Effector CD8-positive, alpha-beta T cell (primary cell): ENCODE data around the gene OLIG2.

ENCODE experiments used
- DNase-seq: peaks from one replicate; lab custom pipeline; 2025; lab: John Stamatoyannopoulos, UW

The OLIG2 gene

DNA sequence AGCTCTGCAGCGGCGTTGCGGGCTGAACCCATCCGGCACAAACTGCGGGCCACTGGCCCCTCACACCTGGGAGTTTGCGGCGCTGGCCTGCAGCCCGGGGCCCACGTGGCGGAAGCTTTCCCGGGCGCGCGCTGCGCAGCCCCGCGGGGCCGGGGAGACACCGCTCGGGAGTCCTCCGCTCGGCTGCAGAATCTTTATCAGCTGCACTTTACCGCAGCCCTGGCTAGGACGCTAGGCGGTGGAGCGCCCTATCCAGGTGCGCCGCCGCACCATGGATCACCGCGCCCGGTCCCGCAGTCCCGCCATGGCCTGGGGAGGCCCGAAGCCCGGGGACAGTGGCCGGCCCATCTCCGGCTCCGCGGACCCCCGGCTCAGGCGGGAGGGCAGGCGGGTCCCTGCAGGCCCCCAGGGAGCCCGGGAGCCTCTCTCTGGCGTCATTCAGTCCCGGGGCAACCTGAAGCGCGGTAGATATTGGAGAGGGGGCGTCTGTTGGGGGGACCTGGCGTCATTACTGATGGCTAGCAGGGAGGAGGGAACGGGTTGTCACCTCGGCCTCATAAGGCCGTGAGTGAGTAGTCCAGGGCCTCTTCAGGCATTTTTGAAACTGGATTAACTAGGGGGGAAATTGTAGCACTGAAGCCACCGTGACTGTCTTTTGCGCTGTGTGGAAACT is 5.7 kb upstream of the OLIG2 start:
- DNase-seq = no peak

GRCh38 chr21:33020558-33021100 is 5.1 kb upstream of the OLIG2 start:
- no peak for DNase-seq

- no peak for DNase-seq
Observed at GRCh38 chr21:33021150-33021549, 4.6 kb upstream of the OLIG2 start.

GRCh38 chr21:33021667-33022066 is 4.1 kb upstream of the OLIG2 start:
- DNase-seq = no peak

DNA sequence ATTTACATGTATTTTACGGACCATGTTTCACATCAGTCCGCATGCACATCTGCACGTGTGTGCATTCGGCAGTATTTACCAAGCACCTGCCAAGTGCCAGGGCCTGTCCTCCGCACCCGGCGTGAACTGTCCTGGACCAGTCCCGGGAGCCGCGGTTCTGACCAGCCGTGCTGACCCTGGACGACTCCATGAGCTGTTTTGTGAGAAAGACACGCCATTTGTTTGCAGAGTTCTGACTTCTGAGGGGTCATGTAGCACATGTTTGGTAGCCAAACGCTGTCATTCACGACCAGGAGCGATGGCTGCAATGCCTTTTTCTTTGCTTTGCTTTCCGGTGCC is 3.3 kb upstream of the OLIG2 start:
- no peak for DNase-seq

DNA sequence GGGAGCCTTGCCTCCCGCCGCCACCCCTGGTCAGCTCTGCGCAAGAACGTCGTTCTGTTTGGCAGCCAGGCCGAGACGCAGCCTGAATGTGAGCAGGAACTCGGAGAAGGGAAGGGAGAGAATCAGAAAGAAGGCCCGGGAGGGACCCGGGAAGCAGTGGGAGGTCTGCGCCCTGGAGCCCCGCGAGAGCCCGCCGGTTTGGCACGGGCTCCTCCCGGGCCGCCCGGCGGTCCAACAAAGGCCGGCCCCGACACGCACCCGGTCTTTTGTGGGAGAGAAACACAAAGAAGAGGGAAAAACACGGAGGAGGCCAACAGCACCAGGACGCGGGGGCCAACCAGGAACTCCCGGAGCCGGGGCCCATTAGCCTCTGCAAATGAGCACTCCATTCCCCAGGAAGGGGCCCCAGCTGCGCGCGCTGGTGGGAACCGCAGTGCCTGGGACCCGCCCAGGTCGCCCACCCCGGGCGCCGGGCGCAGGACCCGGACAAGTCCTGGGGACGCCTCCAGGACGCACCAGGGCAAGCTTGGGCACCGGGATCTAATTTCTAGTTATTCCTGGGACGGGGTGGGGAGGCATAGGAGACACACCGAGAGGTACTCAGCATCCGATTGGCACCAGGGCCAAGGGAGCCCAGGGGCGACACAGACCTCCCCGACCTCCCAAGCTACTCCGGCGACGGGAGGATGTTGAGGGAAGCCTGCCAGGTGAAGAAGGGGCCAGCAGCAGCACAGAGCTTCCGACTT is 2.7 kb upstream of the OLIG2 start:
- no peak for DNase-seq

GRCh38 chr21:33023574-33024200 is 2.0 kb upstream of the OLIG2 start:
- no peak for DNase-seq

DNA sequence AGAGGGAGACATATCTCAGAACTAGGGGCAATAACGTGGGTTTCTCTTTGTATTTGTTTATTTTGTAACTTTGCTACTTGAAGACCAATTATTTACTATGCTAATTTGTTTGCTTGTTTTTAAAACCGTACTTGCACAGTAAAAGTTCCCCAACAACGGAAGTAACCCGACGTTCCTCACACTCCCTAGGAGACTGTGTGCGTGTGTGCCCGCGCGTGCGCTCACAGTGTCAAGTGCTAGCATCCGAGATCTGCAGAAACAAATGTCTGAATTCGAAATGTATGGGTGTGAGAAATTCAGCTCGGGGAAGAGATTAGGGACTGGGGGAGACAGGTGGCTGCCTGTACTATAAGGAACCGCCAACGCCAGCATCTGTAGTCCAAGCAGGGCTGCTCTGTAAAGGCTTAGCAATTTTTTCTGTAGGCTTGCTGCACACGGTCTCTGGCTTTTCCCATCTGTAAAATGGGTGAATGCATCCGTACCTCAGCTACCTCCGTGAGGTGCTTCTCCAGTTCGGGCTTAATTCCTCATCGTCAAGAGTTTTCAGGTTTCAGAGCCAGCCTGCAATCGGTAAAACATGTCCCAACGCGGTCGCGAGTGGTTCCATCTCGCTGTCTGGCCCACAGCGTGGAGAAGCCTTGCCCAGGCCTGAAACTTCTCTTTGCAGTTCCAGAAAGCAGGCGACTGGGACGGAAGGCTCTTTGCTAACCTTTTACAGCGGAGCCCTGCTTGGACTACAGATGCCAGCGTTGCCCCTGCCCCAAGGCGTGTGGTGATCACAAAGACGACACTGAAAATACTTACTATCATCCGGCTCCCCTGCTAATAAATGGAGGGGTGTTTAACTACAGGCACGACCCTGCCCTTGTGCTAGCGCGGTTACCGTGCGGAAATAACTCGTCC is 1.3 kb upstream of the OLIG2 start:
- no peak for DNase-seq

- DNase-seq = no peak
Observed at GRCh38 chr21:33025106-33025488, 638 bp upstream of the OLIG2 start.

GRCh38 chr21:33026443-33026858 is 716 bp downstream of the OLIG2 start:
- DNase-seq = no peak

DNA sequence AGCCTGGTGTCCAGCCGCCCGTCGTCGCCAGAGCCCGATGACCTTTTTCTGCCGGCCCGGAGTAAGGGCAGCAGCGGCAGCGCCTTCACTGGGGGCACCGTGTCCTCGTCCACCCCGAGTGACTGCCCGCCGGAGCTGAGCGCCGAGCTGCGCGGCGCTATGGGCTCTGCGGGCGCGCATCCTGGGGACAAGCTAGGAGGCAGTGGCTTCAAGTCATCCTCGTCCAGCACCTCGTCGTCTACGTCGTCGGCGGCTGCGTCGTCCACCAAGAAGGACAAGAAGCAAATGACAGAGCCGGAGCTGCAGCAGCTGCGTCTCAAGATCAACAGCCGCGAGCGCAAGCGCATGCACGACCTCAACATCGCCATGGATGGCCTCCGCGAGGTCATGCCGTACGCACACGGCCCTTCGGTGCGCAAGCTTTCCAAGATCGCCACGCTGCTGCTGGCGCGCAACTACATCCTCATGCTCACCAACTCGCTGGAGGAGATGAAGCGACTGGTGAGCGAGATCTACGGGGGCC is 1.2 kb downstream of the OLIG2 start:
- no peak for DNase-seq

- no peak for DNase-seq
Observed at GRCh38 chr21:33027401-33028286, 1.9 kb downstream of the OLIG2 start.

GRCh38 chr21:33028287-33028670 is 2.5 kb downstream of the OLIG2 start:
- no peak for DNase-seq

DNA sequence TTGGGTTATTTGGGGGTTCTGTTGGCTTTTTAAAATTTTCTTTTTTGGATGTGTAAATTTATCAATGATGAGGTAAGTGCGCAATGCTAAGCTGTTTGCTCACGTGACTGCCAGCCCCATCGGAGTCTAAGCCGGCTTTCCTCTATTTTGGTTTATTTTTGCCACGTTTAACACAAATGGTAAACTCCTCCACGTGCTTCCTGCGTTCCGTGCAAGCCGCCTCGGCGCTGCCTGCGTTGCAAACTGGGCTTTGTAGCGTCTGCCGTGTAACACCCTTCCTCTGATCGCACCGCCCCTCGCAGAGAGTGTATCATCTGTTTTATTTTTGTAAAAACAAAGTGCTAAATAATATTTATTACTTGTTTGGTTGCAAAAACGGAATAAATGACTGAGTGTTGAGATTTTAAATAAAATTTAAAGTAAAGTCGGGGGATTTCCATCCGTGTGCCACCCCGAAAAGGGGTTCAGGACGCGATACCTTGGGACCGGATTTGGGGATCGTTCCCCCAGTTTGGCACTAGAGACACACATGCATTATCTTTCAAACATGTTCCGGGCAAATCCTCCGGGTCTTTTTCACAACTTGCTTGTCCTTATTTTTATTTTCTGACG is 3.1 kb downstream of the OLIG2 start:
- DNase-seq = no peak

DNA sequence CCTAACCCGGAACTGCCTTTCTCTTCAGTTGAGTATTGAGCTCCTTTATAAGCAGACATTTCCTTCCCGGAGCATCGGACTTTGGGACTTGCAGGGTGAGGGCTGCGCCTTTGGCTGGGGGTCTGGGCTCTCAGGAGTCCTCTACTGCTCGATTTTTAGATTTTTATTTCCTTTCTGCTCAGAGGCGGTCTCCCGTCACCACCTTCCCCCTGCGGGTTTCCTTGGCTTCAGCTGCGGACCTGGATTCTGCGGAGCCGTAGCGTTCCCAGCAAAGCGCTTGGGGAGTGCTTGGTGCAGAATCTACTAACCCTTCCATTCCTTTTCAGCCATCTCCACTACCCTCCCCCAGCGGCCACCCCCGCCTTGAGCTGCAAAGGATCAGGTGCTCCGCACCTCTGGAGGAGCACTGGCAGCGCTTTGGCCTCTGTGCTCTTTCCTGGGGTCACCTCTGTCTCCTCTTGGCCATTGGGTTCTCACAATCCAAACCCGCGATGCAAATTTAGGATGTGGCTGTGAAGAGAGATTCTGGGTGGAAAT is 3.7 kb downstream of the OLIG2 start:
- no peak for DNase-seq

GRCh38 chr21:33029975-33030461 is 4.3 kb downstream of the OLIG2 start:
- DNase-seq = no peak

GRCh38 chr21:33030633-33031032 is 4.9 kb downstream of the OLIG2 start:
- DNase-seq = no peak

DNA sequence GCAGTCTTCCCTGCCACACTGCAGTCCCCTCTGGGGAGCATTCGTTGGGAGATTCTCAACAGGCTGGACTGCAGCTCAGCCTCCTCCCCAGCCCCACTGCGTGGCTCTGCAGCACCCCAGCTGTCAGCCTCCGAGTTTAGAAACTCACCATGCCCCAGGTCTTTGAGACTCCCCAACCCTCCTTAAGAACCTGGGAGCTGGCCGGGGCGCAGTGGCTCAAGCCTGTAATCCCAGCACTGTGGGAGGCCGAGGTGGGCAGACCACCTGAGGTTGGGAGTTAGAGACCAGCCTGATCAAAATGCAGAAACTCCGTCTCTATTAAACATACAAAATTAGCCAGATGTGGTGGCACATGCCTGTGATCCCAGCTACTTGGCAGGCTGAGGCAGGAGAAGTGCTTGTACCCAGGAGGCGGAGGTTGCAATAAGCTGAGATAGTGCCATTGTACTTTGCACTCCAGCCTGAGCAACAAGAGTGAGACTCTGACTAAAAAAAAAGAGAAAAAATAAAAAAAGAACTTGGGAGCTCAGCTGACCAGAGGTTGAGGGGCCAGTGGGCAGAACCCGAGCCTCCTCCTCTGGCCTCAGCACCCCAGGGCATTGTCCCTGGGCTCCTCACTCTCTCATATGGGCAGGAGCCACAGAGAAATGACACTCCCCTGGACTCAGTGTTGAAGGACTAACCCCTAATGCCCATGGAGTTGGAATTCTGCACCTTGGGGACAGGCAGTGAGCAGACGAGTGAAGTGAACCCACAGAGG is 5.6 kb downstream of the OLIG2 start:
- DNase-seq = no peak

- DNase-seq = no peak
Observed at GRCh38 chr21:33032434-33033047, 6.8 kb downstream of the OLIG2 start.
